Prostate gland (tissue), 2 donors: ENCODE results near the gene RHBDD3.

Source experiments
- POLR2A ChIP-seq: fragments of 450-650 bp; IDR thresholded peaks from one replicate; pipeline ENCODE4 v1.6.1; 2016; ENCODE audit warnings: antibody characterized with exemption, mild to moderate bottlenecking
- TF ChIP-seq, protein P1 (sequence below), 4 experiments: fragments of 200-600 bp in 2 of 4; fragments of 450-650 bp in 2 of 4; sonication (generic) in 2 of 4; IDR thresholded peaks; 1 replicate in 3 of 4; 2 replicates in 1 of 4; pipeline ENCODE4 v1.5.1; 2016 to 2019; ENCODE audit warnings: antibody characterized with exemption in 4 of 4, mild to moderate bottlenecking in 2 of 4, moderate library complexity in 2 of 4

- TF ChIP-seq POLR2A: no peak
- TF ChIP-seq, protein P1, sequence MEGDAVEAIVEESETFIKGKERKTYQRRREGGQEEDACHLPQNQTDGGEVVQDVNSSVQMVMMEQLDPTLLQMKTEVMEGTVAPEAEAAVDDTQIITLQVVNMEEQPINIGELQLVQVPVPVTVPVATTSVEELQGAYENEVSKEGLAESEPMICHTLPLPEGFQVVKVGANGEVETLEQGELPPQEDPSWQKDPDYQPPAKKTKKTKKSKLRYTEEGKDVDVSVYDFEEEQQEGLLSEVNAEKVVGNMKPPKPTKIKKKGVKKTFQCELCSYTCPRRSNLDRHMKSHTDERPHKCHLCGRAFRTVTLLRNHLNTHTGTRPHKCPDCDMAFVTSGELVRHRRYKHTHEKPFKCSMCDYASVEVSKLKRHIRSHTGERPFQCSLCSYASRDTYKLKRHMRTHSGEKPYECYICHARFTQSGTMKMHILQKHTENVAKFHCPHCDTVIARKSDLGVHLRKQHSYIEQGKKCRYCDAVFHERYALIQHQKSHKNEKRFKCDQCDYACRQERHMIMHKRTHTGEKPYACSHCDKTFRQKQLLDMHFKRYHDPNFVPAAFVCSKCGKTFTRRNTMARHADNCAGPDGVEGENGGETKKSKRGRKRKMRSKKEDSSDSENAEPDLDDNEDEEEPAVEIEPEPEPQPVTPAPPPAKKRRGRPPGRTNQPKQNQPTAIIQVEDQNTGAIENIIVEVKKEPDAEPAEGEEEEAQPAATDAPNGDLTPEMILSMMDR (IDR thresholded peaks at IDR 0.05): no peak
Observed at GRCh38 chr22:29257751-29258181, 10.0 kb downstream of the RHBDD3 start.
